KG1 (cell line): ENCODE data around the gene CDH8.
"Not testable (repeated sequence)": the region's sequence is repeated elsewhere in the genome, so short reads cannot be mapped to it uniquely, and the experiment has no call there.

ENCODE experiments used
- DNase-seq: peaks from one replicate; lab custom pipeline; 2025; lab: John Stamatoyannopoulos, UW

CDH8 gene

GRCh38 chr16:61780161-61780560, 256.1 kb downstream of the CDH8 start:
- DNase-seq: no peak

DNA sequence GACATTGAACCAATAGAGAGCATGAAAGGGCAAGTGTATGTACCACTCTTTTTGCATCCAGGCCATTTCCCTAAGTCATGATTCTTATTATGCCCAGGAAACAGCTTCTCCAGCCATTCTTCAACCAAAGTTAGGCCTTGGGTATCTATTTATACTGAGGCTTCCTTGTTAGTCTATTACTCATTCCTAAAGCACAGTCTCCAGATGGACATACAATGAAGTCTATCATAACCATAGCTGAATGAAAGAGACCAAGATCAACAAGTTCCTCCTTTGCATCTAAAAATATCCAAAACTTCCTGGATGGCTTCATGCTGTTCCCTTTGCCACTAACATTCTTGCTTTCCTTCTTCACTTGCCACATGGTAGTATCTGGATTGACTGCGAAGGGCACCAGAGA, 265.9 kb downstream of the CDH8 start:
- DNase-seq: no peak

- DNase-seq: no peak
Measured at GRCh38 chr16:61763991-61764390, 272.2 kb downstream of the CDH8 start.

DNA sequence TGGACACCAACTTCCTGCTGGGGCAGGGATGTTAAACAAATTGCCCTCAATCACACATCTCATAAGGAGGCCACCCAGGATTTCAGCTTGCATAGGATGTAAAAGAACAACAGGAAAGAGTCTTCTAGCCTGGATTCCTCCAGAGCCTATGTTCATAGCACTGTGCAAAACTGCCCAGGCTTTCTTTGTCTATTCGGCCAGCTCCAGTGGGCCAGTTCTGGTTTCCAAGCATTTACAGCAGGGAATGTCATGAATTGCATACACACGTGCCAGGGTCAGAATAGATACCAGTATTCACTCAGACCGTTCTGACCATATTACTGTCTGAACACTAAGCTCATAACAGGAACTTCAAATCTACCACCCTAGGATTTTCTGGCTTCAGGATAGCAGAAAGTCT, 273.2 kb downstream of the CDH8 start:
- DNase-seq: no peak

- no peak for DNase-seq
Measured at GRCh38 chr16:61730997-61731396, 305.2 kb downstream of the CDH8 start.

GRCh38 chr16:61726701-61727100, 309.5 kb downstream of the CDH8 start:
- DNase-seq: no peak

DNA sequence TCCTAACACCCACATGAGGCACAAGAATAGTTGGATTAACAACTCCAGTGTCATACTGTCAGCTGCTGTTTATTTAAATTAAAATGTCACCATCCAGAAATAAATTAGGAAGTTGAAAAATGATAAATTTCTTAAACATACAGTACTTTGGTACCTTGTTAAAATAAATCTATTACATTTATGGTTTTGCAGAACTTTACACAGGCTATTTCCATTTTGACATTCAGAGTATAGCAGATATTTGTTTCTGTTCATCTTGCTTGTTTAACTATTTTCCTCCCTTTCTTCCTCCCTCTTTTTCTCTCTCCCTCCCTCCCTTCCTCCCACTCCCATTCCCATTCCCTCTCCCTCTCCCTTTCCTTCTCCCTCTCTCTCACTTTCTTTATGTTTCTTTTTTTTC, 310.1 kb downstream of the CDH8 start:
- no peak for DNase-seq

GRCh38 chr16:61721544-61721943, 314.7 kb downstream of the CDH8 start:
- DNase-seq: no peak

DNA sequence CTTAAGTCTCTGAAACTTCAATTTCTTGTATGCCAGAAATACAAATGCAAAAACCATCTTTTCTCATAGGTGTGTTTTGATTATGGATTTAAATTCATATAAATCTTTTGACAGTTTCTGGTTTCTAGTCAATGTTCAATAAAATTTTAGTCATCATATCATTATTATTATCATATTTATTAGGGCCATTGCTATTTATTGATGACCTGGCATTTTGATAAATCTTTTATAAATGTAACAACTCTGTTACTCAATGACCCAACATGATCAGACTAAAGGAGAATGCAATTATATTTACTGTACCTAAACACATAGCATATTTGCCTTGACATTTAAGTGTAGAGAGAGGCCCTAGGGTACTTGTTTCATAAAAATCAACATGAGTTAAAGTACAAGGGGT, 320.8 kb downstream of the CDH8 start:
- no peak for DNase-seq

DNA sequence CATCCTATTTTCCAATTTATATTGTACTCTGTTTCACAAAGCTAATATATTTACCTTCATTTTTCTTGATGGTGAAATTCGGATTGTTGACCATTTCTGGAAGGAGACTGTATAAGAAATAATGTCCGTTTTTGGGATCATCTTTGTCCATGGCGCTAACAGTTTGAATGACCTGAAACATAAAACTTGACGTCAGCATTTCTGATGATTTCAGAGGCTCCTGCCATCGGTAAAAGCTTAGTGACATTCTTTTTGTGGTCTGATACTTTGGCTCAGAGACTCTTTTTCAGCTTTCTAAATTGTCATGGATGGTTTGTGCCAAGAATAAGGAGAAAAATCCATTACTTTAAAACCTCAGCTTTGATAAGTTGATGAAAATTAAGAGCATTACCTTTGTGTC, 322.5 kb downstream of the CDH8 start:
- DNase-seq: no peak

- DNase-seq: not testable (repeated sequence)
Measured at GRCh38 chr16:61699640-61700039, 336.6 kb downstream of the CDH8 start.

GRCh38 chr16:61684541-61684940, 351.7 kb downstream of the CDH8 start:
- no peak for DNase-seq

DNA sequence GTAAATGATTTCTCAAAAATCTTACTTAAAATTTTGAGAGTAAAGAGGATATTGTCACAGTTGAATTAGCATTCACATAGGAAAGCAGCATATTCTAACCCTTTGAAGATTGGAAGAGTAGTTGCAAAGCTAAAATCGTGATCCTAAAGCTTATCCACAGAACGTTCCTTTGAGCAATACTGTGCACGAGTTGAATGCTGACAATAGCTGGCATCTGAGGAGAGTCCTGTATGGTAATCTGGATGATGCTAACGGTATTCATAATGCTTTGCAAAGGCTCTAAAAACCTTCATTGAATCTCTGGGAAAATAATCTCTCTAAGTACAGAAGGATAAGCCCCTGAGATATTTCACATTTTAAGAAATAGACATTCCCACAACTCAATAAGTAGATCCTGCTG, 354.6 kb downstream of the CDH8 start:
- DNase-seq: no peak

DNA sequence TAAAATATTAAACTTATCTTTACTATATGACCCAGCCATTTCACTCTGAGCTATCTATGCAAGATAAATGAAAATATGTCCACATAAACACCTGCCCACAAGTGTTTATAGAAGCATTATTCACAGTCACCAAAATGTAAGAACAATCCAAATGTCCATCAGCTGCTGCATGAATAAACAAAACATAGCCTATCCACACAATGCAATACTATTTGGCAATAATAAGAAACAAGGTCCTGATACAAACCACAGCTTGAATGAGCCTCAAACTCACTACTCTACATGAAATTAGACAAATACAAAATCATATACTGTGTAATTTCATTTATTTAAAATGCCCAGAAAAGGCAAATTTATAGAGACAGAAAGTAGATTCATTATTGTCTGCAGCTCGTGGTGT, 355.1 kb downstream of the CDH8 start:
- DNase-seq: no peak

DNA sequence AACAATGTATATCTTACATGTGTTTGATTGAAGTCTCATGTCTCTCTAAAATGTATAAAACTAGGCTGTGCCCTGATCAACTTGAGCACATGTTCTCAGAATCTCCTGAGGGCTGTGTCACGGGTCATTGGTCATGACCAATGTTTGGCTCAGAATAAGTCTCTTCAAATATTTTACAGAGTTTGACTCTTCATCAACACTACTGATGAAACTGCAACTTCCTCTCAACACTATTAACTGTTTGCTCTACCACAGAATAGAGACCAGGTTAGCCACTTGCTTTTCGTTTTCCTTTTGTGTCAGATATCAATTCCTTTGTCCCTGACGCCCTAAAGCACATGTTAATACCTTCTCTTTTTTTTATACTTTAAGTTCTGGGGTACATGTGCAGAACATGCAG, 358.1 kb downstream of the CDH8 start:
- no peak for DNase-seq

DNA sequence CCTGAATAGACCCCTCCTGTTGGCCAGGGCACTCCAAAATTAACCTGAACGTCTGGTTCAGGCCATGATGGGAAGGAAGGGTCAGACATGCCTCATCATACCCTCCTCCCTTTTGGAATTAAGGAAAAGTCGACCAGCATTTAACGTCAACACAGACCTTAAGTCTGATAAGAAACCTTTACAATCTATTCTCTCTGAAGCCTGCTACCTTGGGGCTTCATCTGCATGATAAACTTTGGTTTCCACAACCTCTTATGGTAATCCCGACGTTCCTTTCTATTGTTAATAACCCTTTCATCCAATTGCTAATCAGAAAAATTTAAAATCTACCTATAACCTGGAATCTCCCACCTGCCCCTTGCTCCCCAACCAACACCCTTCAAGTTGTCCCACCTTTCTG, 358.5 kb downstream of the CDH8 start:
- DNase-seq: no peak

DNA sequence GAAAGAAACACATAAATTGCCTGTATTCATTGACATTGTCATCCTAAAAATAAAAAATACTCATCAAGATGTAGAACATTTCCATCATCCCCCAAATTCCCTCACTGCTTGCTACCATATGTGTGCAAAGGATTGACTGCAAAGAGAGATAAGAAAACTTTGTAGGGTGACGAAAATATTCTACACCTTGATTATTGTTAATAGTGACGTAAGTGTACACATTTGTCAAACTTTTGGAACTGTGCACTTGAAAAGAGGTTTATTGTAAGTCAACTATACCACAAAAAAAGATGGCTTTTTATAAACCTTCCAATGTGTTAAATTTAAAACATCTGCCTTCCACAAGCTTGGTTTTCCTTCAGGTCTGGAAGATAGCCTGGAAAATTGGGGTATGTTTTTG, 359.5 kb downstream of the CDH8 start:
- DNase-seq: no peak

DNA sequence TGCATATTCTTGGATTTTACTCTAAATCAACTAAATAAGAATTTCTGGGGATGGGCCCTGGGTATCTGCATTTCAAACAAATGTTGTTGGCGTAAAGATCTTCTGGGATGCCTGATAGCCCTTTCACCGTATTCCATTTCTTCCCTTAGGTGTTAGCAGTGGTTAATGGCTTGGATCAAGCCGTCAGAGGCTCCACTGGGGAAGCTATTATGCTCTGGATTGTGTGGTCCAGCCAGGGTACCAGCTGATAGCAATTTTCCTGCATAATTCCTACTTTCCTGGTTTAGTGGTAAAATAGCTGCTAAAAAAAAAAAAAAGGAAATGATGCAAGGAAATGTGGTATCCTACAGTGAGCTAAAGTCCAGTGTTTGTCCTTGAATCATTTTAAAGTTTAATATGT, 365.1 kb downstream of the CDH8 start:
- DNase-seq: no peak

DNA sequence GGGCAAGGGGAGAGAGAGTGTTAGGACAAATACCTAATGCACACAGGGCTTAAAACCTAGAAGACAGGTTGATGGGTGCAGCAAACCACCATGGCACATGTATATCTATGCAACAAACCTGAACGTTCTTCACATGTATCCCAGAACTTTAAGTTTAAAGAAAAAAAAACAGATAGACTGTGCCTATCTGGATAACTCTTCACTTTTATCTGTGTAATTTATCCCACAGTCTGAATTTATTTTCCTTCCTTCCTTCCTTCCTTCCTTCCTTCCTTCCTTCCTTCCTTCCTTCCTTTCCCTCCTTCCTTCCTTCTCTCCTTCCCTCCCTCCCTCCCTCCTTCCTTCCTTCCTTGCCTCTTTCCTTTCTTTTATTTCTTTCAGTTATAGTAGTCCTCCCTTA, 370.7 kb downstream of the CDH8 start:
- no peak for DNase-seq

DNA sequence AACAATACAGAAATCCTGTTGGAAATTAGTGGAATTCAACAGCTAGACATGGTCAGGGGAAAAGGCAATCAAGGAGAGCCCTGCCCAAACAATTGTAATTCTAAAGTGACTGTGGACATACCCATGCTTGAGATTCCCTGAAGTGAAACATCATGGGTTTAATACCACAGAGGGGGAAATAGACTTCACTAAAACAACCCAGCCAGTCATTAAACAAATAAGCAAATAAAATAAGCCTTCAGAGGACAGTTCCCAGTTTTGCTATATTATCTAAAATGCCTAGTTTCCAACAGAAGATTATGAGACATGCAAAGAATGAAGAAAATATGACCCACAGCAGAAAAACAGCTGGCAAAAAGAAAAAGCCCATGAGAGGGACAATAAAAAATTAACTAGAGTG, 376.3 kb downstream of the CDH8 start:
- no peak for DNase-seq

GRCh38 chr16:61654962-61655361, 381.3 kb downstream of the CDH8 start:
- no peak for DNase-seq

DNA sequence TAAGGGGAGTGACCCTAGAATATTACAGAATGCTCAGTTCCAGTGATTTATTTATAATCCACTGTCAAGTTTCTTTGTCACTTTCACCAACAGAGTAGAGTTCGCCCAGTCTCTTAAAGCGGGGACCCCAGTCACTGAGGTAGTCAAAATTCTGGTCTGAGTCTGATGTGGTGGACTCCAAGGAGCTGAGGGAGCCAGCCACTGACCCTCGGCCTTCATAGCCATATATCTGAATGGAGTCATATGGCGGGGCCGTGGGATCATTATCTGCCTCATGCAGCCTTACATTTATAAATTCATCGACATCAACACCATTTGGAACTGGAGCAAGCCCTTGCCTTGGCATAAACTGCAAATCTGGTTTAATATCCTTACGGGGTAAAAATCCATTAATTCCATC, 382.7 kb downstream of the CDH8 start:
- no peak for DNase-seq

GRCh38 chr16:61645561-61645960, 390.7 kb downstream of the CDH8 start:
- DNase-seq: no peak

DNA sequence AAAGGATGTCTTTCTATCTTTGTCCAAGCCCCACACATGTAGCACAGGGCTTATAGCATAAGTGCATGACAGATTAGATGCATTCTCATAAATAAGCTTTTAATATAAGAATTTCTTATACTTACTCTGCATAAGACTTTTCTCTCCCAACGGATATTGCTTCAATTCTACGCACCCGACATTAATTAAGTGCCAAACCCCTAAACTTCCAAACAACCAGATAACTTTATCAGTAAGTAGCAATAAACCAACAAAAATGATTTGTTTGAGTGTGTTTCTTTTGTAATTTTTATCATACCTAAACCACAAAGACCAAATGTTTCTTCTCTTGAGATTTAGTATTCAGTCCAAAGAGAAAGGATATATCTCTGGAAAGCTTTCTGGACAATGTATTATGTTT, 391.5 kb downstream of the CDH8 start:
- no peak for DNase-seq

DNA sequence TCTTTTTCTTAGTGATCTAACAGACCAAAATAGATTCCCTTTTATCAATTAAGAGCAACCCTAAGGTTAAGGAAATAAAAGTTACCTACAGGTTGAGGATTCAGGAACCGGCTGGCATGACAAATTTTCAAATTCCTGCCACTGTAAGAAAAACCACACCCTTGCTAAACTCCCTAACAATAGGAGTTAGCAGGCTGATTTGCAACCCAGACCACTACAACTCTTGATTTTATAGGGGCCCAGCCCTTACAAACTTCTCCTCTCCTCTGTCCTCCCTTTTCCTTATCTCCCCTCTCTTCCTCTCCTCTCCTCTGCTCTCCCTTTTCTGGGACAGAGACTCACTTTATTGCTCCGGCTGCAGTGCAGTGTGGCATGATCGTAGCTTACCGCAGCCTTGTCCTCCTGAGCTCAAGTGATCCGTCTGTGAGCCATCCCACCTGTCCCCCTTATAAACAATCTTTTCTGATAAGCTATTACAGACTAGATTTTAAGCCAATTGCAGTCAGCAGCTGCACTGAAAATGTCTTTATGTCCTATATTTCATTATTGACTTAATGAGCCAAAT, 418.9 kb downstream of the CDH8 start:
- no peak for DNase-seq
